RWPE1 (cell line): Measurements from ENCODE around the gene ABCC2.

Experiments
- CTCF ChIA-PET: fragments of 350-600 bp; sonication (Branson Sonifier 250); formaldehyde crosslinking; extraction: SDS; loops from one replicate; lab custom pipeline; 2021; lab: Yijun Ruan, JAX
- POLR2A ChIA-PET: fragments of 400-600 bp; formaldehyde crosslinking; extraction: SDS; loops from one replicate; lab custom pipeline; 2020; ENCODE audit warnings: antibody characterized with exemption; ENCODE audit not compliant: low non-redundant PET; lab: Yijun Ruan, JAX
- DNase-seq: peaks from one replicate; pipeline ENCODE4 v3.0.0; 2012; ENCODE audit warnings: low spot score
- H3K27ac ChIP-seq: fragments of 450-650 bp; 2 replicates; pipeline ENCODE4 v1.5.1; 2017
- TF ChIP-seq, protein P1 (sequence below): fragments of 450-650 bp; conservative IDR thresholded peaks from 2 replicates; pipeline ENCODE4 v1.5.1; 2017; ENCODE audit warnings: low read depth, mild to moderate bottlenecking

ABCC2 gene

GRCh38 chr10:99799613-99800012 lies 17.2 kb downstream of the ABCC2 start:
- POLR2A ChIA-PET, result interaction anchor here (0.6 kb wide), 1 partner anchor 275 kb away, joined by 3 read pairs; no protein-coding TSS in a partner anchor
- CTCF ChIA-PET, result interaction anchor here (0.6 kb wide), 2 partner anchors 66 to 188 kb away, joined by 3 to 4 read pairs; no protein-coding TSS in a partner anchor
- H3K27ac ChIP-seq, result no peak overlapping the region
- TF ChIP-seq, protein P1, sequence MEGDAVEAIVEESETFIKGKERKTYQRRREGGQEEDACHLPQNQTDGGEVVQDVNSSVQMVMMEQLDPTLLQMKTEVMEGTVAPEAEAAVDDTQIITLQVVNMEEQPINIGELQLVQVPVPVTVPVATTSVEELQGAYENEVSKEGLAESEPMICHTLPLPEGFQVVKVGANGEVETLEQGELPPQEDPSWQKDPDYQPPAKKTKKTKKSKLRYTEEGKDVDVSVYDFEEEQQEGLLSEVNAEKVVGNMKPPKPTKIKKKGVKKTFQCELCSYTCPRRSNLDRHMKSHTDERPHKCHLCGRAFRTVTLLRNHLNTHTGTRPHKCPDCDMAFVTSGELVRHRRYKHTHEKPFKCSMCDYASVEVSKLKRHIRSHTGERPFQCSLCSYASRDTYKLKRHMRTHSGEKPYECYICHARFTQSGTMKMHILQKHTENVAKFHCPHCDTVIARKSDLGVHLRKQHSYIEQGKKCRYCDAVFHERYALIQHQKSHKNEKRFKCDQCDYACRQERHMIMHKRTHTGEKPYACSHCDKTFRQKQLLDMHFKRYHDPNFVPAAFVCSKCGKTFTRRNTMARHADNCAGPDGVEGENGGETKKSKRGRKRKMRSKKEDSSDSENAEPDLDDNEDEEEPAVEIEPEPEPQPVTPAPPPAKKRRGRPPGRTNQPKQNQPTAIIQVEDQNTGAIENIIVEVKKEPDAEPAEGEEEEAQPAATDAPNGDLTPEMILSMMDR, result no peak
- DNase-seq, result no peak

GRCh38 chr10:99804471-99804870 lies 22.0 kb downstream of the ABCC2 start:
- H3K27ac ChIP-seq, result no peak overlapping the region
- ChIA-PET CTCF (no interaction called here), POLR2A (no interaction called here)
- no peak for DNase-seq
- TF ChIP-seq, protein P1, result no peak

- H3K27ac ChIP-seq, result no peak overlapping the region
- no peak for DNase-seq
- ChIA-PET POLR2A (no interaction called here), CTCF (interaction anchor here (0.5 kb wide), 1 partner anchor 97 kb away, joined by 4 read pairs; no protein-coding TSS in a partner anchor)
- TF ChIP-seq, protein P1, result no peak
Measured at GRCh38 chr10:99805190-99805589, 22.8 kb downstream of the ABCC2 start.

DNA sequence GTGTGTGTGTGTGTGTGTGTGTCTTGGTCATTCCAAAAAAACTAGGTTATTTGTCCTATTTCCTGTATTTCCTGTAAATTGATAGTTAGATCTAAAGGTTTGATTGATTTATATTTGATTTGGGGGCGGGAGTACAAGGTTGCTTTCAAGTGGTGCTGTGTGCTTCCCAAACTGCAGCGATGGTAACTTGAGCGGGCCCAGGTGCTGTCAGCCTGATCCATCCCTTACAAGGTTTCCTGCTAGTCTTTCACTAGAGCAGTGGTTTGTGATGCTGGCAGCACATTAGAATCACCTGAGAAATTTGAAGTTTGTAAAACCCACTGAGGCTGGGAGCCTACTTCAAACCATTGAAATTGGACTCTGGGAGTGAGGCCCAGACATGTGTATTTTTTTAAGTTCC lies 23.7 kb downstream of the ABCC2 start:
- ChIA-PET CTCF (no interaction called here), POLR2A (no interaction called here)
- DNase-seq, result no peak
- no peak overlapping the region for H3K27ac ChIP-seq
- TF ChIP-seq, protein P1, result no peak

GRCh38 chr10:99807786-99808185 lies 25.3 kb downstream of the ABCC2 start:
- TF ChIP-seq, protein P1, result no peak
- ChIA-PET POLR2A (no interaction called here), CTCF (interaction anchor here (1.1 kb wide), 1 partner anchor 372 kb away, joined by 3 read pairs; no protein-coding TSS in a partner anchor)
- no peak for DNase-seq
- H3K27ac ChIP-seq, result no peak overlapping the region

- no peak for DNase-seq
- TF ChIP-seq, protein P1, result no peak
- CTCF ChIA-PET, result no interaction called here
- no peak overlapping the region for H3K27ac ChIP-seq
- POLR2A ChIA-PET, result no interaction called here
Measured at GRCh38 chr10:99808270-99808669, 25.8 kb downstream of the ABCC2 start.
